ENCODE results near the gene KIF12.

Gene KIF12

GRCh38 chr9:114123031-114123977 lies 24.2 kb upstream of the KIF12 start:
- FAIRE-seq (no peak), DNase-seq (ENCODE audit: low spot score) (no peak)

GRCh38 chr9:114122136-114123027 lies 23.3 kb upstream of the KIF12 start:
- no peak for FAIRE-seq
- no peak for DNase-seq (ENCODE audit: low spot score)

GRCh38 chr9:114121227-114122135 lies 22.4 kb upstream of the KIF12 start:
- DNase-seq (ENCODE audit: low spot score) = no peak
- FAIRE-seq = no peak

GRCh38 chr9:114120192-114121014 lies 21.3 kb upstream of the KIF12 start:
- no peak for DNase-seq (ENCODE audit: low spot score)
- no peak for FAIRE-seq

GRCh38 chr9:114119242-114120191 lies 20.4 kb upstream of the KIF12 start:
- DNase-seq (ENCODE audit: low spot score) (no peak), FAIRE-seq (no peak)

- FAIRE-seq (no peak), DNase-seq (ENCODE audit: low spot score) (no peak)
Measured at GRCh38 chr9:114117996-114118830, 19.1 kb upstream of the KIF12 start.

GRCh38 chr9:114117614-114117995 lies 18.5 kb upstream of the KIF12 start:
- DNase-seq (ENCODE audit: low spot score) (no peak), FAIRE-seq (no peak)

GRCh38 chr9:114116126-114116747 lies 17.1 kb upstream of the KIF12 start:
- no peak for FAIRE-seq

GRCh38 chr9:114115654-114116125 lies 16.6 kb upstream of the KIF12 start:
- no peak for FAIRE-seq
- DNase-seq (ENCODE audit: low spot score) = no peak

More at GRCh38 chr9:114116126-114116747, 17.1 kb upstream of the KIF12 start:
- DNase-seq (ENCODE audit: low spot score) = no peak

GRCh38 chr9:114114364-114114763 lies 15.3 kb upstream of the KIF12 start:
- DNase-seq (ENCODE audit: low spot score) (peak; percentile 12), FAIRE-seq (no peak)

GRCh38 chr9:114112778-114113584 lies 13.9 kb upstream of the KIF12 start:
- DNase-seq (ENCODE audit: low spot score) (peak; percentile 8), FAIRE-seq (no peak)

GRCh38 chr9:114112325-114112724 lies 13.2 kb upstream of the KIF12 start:
- DNase-seq (ENCODE audit: low spot score) (no peak), FAIRE-seq (no peak)

GRCh38 chr9:114110180-114110579 lies 11.1 kb upstream of the KIF12 start:
- DNase-seq (ENCODE audit: low spot score) (peak; percentile 93), FAIRE-seq (peak; percentile 94)

- DNase-seq (ENCODE audit: low spot score) = no peak
- FAIRE-seq = no peak
Measured at GRCh38 chr9:114109124-114109523, 10.0 kb upstream of the KIF12 start.

- DNase-seq (ENCODE audit: low spot score) = peak; percentile 55
- FAIRE-seq = no peak
Measured at GRCh38 chr9:114108016-114108833, 9.1 kb upstream of the KIF12 start.
